DOHH2 (cell line): ENCODE measurements around the gene BLM.

ENCODE experiments used
- EZH2phosphoT487 ChIP-seq: fragments of 200-600 bp; sonication (generic); IDR thresholded peaks from 2 replicates; pipeline ENCODE4 v1.6.1; 2017; ENCODE audit warnings: borderline replicate concordance, mild to moderate bottlenecking, antibody characterized with exemption, low read length, moderate library complexity, mixed read lengths
- TF ChIP-seq, protein P1 (sequence below): fragments of 200-600 bp; sonication (generic); IDR thresholded peaks from one replicate; pipeline ENCODE4 v1.5.1; 2014; ENCODE audit warnings: antibody characterized with exemption, mild to moderate bottlenecking, low read depth, low read length; ENCODE audit not compliant: poor library complexity, severe bottlenecking

DNA sequence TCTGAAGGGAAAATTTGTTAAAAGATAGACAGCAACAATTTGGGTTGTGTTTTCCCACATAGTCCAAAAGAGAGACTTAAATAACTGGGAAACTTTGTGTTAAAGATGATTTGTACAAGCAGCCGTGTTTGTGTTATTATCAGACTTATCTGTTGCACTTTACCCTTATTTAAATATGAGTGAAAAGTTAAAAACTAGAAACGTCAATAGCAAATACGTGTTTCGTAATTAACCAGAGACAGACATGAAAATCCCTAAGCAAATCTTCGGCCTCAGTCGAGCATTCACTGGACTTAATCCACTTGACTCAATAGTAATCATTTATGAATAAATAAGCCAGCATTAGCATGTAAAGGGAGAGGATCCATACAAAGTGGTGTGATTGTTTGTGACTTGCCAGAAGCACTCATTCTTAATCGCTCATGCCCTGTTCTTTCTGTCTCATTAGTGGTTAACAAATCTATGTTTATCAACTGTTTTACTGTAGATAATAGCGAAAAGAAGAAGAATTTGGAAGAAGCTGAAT lies 34.2 kb downstream of the BLM start:
- TF ChIP-seq, protein P1, sequence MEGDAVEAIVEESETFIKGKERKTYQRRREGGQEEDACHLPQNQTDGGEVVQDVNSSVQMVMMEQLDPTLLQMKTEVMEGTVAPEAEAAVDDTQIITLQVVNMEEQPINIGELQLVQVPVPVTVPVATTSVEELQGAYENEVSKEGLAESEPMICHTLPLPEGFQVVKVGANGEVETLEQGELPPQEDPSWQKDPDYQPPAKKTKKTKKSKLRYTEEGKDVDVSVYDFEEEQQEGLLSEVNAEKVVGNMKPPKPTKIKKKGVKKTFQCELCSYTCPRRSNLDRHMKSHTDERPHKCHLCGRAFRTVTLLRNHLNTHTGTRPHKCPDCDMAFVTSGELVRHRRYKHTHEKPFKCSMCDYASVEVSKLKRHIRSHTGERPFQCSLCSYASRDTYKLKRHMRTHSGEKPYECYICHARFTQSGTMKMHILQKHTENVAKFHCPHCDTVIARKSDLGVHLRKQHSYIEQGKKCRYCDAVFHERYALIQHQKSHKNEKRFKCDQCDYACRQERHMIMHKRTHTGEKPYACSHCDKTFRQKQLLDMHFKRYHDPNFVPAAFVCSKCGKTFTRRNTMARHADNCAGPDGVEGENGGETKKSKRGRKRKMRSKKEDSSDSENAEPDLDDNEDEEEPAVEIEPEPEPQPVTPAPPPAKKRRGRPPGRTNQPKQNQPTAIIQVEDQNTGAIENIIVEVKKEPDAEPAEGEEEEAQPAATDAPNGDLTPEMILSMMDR = no peak
- no peak for TF ChIP-seq EZH2phosphoT487
